Measurements from ENCODE around the gene CCDC92.

GRCh38 chr12:124010687-124011086 lies 38.1 kb upstream of the CCDC92 start:
- no peak for TF ChIP-seq CTCF (IDR thresholded peaks at IDR 0.05)
- TF ChIP-seq EZH2 (IDR thresholded peaks at IDR 0.05), result no peak
- no peak for TF ChIP-seq EZH2phosphoT487 (IDR thresholded peaks at IDR 0.05)
